AG09319 (cell line): ENCODE measurements around the gene C10orf88.
A peak's percentile ranks its signal among the peaks of the same experiment; 100 is the strongest.

Experiments
- DNase-seq: peaks from one replicate; pipeline ENCODE4 v3.0.0-alpha.2; 2010; ENCODE audit warnings: low read depth; ENCODE audit errors: extremely low read depth
- TF ChIP-seq, protein P1 (sequence below): IDR thresholded peaks from 2 replicates; pipeline ENCODE4 v1.5.1; 2011; ENCODE audit warnings: low read depth, mild to moderate bottlenecking, inconsistent platforms, low read length, moderate library complexity

C10orf88 gene

DNA sequence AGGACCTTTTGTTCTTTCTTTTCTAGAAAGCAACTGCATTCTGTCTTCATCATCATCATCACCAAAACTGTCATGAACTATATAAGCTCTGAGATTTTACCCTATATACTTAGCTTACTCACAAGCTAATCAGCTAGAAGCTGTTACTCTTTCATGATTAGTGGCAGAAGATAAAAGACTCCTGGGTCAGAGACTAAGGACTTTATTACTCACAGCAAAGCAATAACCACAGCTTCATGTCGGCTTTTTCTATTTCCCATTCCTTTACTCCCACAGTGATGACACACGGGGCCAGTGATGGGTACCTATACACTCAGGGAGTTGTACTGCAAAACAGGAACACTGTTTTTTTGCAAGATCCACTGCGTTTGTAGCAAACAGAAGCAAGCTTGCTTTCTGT lies 8.4 kb upstream of the C10orf88 start:
- DNase-seq: no peak
- TF ChIP-seq, protein P1, sequence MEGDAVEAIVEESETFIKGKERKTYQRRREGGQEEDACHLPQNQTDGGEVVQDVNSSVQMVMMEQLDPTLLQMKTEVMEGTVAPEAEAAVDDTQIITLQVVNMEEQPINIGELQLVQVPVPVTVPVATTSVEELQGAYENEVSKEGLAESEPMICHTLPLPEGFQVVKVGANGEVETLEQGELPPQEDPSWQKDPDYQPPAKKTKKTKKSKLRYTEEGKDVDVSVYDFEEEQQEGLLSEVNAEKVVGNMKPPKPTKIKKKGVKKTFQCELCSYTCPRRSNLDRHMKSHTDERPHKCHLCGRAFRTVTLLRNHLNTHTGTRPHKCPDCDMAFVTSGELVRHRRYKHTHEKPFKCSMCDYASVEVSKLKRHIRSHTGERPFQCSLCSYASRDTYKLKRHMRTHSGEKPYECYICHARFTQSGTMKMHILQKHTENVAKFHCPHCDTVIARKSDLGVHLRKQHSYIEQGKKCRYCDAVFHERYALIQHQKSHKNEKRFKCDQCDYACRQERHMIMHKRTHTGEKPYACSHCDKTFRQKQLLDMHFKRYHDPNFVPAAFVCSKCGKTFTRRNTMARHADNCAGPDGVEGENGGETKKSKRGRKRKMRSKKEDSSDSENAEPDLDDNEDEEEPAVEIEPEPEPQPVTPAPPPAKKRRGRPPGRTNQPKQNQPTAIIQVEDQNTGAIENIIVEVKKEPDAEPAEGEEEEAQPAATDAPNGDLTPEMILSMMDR: no peak

DNA sequence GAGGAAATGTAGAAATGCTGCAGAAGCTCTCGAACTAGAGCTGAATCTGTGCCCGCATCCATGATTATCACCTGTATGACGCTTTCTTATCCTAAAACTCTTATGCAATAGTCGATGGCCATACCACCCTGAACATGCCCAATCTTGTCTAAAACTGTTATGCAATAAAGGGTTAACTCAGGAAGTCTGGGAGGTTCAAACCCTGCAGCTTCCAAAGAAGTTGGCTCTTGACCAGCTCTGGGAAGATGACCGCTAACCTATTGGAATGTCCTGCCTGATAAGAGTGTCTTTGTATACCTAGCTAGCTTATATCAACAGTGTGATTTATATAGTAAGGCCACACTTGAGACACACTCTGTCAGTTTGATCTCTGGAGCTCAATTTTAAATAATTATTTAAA lies 3.4 kb upstream of the C10orf88 start:
- TF ChIP-seq, protein P1: no peak
- DNase-seq: no peak

DNA sequence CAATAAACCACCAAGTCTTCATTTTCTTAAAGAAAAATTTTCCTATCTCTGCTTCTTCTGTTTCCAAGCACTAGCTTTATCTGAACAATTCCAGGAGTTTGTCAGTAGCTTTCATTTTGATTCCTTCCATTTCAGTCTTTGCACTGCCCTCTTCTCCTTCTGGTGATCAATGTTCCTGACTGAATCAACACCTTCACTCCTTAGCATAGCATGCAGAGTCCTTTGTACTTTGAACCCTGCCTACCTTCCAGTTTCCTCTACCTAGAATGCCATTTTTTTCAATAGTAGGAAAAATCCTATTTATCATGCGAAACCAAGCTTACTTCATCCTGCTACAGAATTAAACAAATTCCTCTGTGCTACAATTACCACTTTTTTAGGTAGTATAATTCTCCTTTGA lies 1.9 kb upstream of the C10orf88 start:
- TF ChIP-seq, protein P1: no peak
- no peak for DNase-seq

DNA sequence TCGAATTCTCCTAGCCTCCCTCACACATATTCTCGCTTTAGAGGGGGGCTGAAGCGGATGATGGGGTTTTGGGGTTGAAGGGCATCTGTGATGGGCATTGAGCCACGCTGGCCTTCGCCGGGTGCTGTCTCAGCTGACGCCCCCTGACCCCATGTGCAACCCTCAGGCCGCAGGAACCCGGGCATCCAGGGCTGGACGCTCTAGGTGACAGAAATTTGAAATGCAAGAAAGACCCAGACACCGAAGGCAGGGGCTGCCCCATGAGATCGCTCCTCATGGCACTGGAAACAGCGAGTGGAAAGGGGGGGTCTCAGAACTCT lies 664 bp upstream of the C10orf88 start:
- no peak for DNase-seq
- TF ChIP-seq, protein P1: no peak

DNA sequence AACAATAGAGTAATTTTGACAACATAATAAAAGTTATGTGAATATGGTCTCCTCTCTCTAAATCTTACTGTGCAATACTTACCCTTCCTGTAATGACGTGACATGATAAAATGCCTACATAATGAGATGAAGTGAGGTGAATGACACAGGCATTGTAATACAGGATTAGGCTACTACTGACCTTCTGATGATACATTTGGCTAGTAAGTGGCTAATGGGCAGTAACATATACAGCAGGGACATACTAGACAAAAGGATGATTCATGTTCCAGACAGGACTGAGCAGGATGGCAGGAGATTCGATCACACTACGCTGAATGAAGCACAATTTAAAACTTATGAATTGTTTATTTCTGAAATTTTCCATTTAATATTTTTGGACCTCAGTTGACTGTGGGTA lies 4.7 kb downstream of the C10orf88 start:
- no peak for DNase-seq

DNA sequence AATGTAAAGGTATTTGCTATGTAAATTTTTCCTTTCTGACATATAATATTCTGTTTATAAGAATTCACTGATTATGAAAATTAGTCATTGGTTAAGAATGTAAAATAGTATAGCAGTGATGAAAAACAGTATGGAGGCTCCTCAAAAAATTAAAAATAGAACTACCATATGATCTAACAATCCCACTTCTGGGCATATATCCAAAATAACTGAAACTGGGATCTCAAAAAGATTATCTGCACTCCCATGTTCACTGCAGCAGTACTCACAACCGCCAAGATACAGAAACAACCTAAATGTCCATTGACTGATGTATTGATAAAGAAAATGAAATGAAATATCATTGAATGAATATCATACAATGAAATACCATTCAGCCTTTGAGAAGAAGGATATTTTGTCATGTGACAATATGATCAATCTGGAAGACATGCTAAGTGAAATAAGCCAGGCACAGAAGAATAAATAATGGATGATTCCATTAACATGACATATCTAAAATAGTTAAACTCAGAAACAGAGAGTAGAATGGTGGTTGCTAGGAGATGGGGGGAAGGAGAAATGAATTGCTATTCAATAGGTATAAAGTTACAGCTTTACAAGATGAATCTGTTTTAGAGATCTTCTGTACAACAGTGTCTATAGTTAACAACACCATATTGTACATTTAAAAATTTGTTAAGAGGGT lies 14.0 kb downstream of the C10orf88 start:
- peak; percentile 10 for DNase-seq
- TF ChIP-seq, protein P1: no peak

More for the DNA sequence above, 4.7 kb downstream of the C10orf88 start:
- TF ChIP-seq, protein P1: no peak

DNA sequence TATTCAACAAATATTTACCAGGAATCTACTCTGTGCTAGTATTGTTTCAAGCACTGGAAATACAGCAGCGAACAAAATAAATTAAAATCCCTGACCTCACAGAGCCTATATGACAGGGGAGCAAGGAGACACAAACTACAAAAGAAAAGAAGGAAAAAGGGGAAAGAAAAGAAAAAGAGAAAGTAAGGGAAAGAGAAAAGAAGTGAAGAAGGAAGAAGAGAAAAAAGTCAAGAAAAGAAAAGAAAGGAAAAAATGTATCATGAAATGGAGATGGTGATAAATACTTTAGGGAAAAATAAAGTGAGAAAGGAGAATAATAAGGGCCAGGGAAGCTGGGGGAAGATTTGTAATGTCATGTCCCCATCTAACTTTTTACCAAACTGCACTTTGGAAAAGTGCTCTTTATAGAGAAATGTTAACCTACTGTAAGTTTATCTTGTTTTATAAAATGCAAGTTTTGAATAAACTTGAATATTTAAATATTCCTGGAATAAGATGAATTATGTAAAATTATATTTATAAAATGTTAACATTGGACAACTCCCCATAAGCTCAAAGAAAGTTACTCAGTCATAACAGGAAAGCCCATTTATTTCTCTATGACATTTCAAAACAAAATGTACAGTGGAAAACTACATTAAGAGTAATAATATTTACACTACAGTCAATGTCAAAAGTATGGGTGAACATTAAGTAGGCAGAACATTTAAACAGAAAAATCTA lies 14.7 kb downstream of the C10orf88 start:
- DNase-seq: no peak
- TF ChIP-seq, protein P1: no peak
